Testis (tissue), 3 donors: ENCODE results near the gene RBM33. TPM values are rescaled to one million over a fixed set of nuclear protein-coding genes. Genes with fewer than 3 reads are reported as not detected.

ENCODE experiments used
- DNase-seq: peaks from one replicate; pipeline ENCODE4 v3.0.0-alpha.2; 2019
- H3K27ac ChIP-seq, 2 donors: fragments of 200-600 bp; sonication (generic); one replicate each; pipeline ENCODE4 v1.5.1; 2019
- H3K27me3 ChIP-seq: fragments of 200-600 bp; sonication (generic); one replicate; pipeline ENCODE4 v1.5.1; 2019
- H3K36me3 ChIP-seq: fragments of 200-600 bp; sonication (generic); one replicate; pipeline ENCODE4 v1.5.1; 2017; ENCODE audit warnings: low read depth; ENCODE audit errors: missing control alignments
- H3K4me1 ChIP-seq: fragments of 200-600 bp; sonication (generic); one replicate; pipeline ENCODE4 v1.5.1; 2019
- H3K4me3 ChIP-seq, 2 donors: fragments of 200-600 bp; sonication (generic); one replicate each; pipeline ENCODE4 v1.5.1; 2017 to 2019
- H3K9me3 ChIP-seq: fragments of 200-600 bp; sonication (generic); one replicate; pipeline ENCODE4 v1.5.1; 2017
- POLR2A ChIP-seq: fragments of 450-650 bp; IDR thresholded peaks from one replicate; pipeline ENCODE4 v1.6.1; 2017; ENCODE audit warnings: antibody characterized with exemption, mild to moderate bottlenecking, moderate library complexity
- WGBS, 2 donors: methylation state at CpG; one replicate each; pipeline ENCODE4 v1.1.5; 2018; 5-methylcytosine and 5-hydroxymethylcytosine counted together
- intact Hi-C: fragments of 100-400 bp; cut with DNase I; formaldehyde crosslinking; loops from one replicate; pipeline ENCODE4 v1.15.1; 2023; ENCODE audit warnings: low total_unique reads
- polyA plus RNA-seq: library from polyadenylated mRNA; stranded (reverse); fragments of 350-450 nt; fragmentation: Illumina TruSeq; extraction: RNeasy Lipid Tissue Mini Kit (QIAGEN cat#74804); gene quantifications from one replicate; pipeline ENCODE4 v1.2.3, GENCODE V29; 2014; ENCODE audit warnings: low read depth, low replicate concordance; ENCODE audit not compliant: insufficient read depth
- total RNA-seq, 2 donors: library from RNA; depleted of rRNA; stranded (reverse); fragments of >200 nt; gene quantifications; one replicate each; pipeline ENCODE4 v1.2.3, GENCODE V29; 2016
- TF ChIP-seq, protein P1 (sequence below), 3 experiments: fragments of 450-650 bp in 2 of 3; fragments of 200-600 bp in 1 of 3; sonication (generic) in 1 of 3; IDR thresholded peaks; one replicate each; pipeline ENCODE4 v1.5.1; 2016 to 2019; ENCODE audit warnings: antibody characterized with exemption in 3 of 3, mild to moderate bottlenecking in 2 of 3, moderate library complexity in 1 of 3

The RBM33 gene
- total and polyA plus RNA-seq, 3 donors from 2014 or later = 27.3 to 104 (median 93.4) TPM

GRCh38 chr7:155669717-155670505 lies 25.4 kb downstream of the RBM33 start:
- no peak overlapping the region for H3K27ac ChIP-seq
- whole genome bisulfite sequencing, 2 donors = 68 to 73% methylated on average over 11 of the region's 11 CpGs
- no peaks in the 10 kb centered on the region for H3K9me3 ChIP-seq
- peaks cover 4% of the 10 kb centered on the region for H3K4me1 ChIP-seq
- intact Hi-C loops = no loop called here
- DNase-seq = no peak
- H3K36me3 ChIP-seq = no peaks in the 10 kb centered on the region
- no peak overlapping the region for H3K4me3 ChIP-seq
- no peak for TF ChIP-seq POLR2A
- TF ChIP-seq, protein P1, sequence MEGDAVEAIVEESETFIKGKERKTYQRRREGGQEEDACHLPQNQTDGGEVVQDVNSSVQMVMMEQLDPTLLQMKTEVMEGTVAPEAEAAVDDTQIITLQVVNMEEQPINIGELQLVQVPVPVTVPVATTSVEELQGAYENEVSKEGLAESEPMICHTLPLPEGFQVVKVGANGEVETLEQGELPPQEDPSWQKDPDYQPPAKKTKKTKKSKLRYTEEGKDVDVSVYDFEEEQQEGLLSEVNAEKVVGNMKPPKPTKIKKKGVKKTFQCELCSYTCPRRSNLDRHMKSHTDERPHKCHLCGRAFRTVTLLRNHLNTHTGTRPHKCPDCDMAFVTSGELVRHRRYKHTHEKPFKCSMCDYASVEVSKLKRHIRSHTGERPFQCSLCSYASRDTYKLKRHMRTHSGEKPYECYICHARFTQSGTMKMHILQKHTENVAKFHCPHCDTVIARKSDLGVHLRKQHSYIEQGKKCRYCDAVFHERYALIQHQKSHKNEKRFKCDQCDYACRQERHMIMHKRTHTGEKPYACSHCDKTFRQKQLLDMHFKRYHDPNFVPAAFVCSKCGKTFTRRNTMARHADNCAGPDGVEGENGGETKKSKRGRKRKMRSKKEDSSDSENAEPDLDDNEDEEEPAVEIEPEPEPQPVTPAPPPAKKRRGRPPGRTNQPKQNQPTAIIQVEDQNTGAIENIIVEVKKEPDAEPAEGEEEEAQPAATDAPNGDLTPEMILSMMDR (IDR thresholded peaks at IDR 0.05) = no peak
- no peaks in the 10 kb centered on the region for H3K27me3 ChIP-seq

DNA sequence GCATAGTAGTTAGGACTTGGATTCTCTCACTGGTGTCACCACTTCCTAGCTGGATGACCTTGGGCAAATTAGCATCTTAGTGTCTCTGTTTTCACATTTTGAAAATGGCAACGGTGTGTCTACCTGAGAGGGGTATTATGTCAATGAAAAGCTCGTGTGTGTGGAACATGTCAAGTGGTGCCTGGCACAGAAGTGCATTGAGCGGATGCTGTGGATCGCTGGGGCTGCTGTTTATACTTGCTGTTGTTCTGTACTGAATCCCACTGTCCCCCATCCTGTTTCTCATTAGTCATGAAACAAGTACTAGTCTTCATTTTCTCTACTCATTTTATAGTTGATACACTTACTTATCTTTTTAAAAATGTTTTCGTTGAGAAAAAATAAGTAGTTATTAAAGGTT lies 26.1 kb downstream of the RBM33 start:
- Histone ChIP-seq H3K36me3 (no peaks in the 10 kb centered on the region), H3K27me3 (no peaks in the 10 kb centered on the region), H3K4me1 (peaks cover 4% of the 10 kb centered on the region), H3K27ac (no peak overlapping the region), H3K9me3 (no peaks in the 10 kb centered on the region), H3K4me3 (no peak overlapping the region)
- DNase-seq = no peak
- intact Hi-C loops = no loop called here
- TF ChIP-seq, protein P1 (IDR thresholded peaks at IDR 0.05) = no peak
- no peak for TF ChIP-seq POLR2A
- 47 to 56% methylated on average over 5 of the region's 5 CpGs for WGBS, 2 donors

GRCh38 chr7:155674556-155674955 lies 30.1 kb downstream of the RBM33 start:
- WGBS, 2 donors = 78 to 92% methylated on average over 3 of the region's 3 CpGs
- Histone ChIP-seq H3K4me1 (no peaks in the 10 kb centered on the region), H3K27me3 (no peaks in the 10 kb centered on the region), H3K36me3 (no peaks in the 10 kb centered on the region), H3K9me3 (no peaks in the 10 kb centered on the region), H3K4me3 (no peak overlapping the region), H3K27ac (no peak overlapping the region)
- DNase-seq = no peak
- intact Hi-C loops = no loop called here
- TF ChIP-seq, protein P1 (IDR thresholded peaks at IDR 0.05) = no peak
- no peak for TF ChIP-seq POLR2A

GRCh38 chr7:155676052-155676451 lies 31.6 kb downstream of the RBM33 start:
- H3K36me3 ChIP-seq = no peaks in the 10 kb centered on the region

More at GRCh38 chr7:155676052-155676451, 31.6 kb downstream of the RBM33 start:
- 82 to 88% methylated on average over 8 of the region's 8 CpGs for WGBS, 2 donors
- intact Hi-C loops = no loop called here
- no peaks in the 10 kb centered on the region for H3K27me3 ChIP-seq
- H3K4me1 ChIP-seq = no peaks in the 10 kb centered on the region
- no peak for TF ChIP-seq POLR2A
- TF ChIP-seq, protein P1 (IDR thresholded peaks at IDR 0.05) = no peak
- H3K27ac ChIP-seq = no peak overlapping the region
- DNase-seq = no peak
- no peaks in the 10 kb centered on the region for H3K9me3 ChIP-seq
- no peak overlapping the region for H3K4me3 ChIP-seq
